Lower leg skin (tissue), 4 donors: ENCODE measurements around the gene LRRC25. TPM values are rescaled to one million over a fixed set of nuclear protein-coding genes. Genes with fewer than 3 reads are reported as not detected.
"Not testable (repeated sequence)": the region's sequence is repeated elsewhere in the genome, so short reads cannot be mapped to it uniquely, and the experiment has no call there.

Source experiments
- DNase-seq, 2 donors: peaks; one replicate each; pipeline ENCODE4 v3.0.0-alpha.2; 2019; ENCODE audit warnings: low spot score in 2 of 2
- H3K4me3 ChIP-seq: fragments of 200-600 bp; sonication (generic); 2 replicates; pipeline ENCODE4 v1.5.1; 2017; ENCODE audit warnings: mild to moderate bottlenecking, low read depth; ENCODE audit not compliant: poor library complexity, severe bottlenecking
- POLR2A ChIP-seq, 2 donors: fragments of 450-650 bp; IDR thresholded peaks; one replicate each; pipeline ENCODE4 v1.6.1; 2016 to 2017; ENCODE audit warnings: antibody characterized with exemption in 2 of 2, mild to moderate bottlenecking in 1 of 2, moderate library complexity in 1 of 2
- WGBS, 2 donors: methylation state at CpG; one replicate each; pipeline ENCODE4 v1.1.5; 2018; 5-methylcytosine and 5-hydroxymethylcytosine counted together
- intact Hi-C: fragments of 100-400 bp; cut with DNase I; formaldehyde crosslinking; loops from one replicate; pipeline ENCODE4 v1.15.0; 2023; ENCODE audit warnings: low total_unique reads
- total RNA-seq, 4 donors: library from RNA; depleted of rRNA; stranded (reverse); fragments of >200 nt; gene quantifications; one replicate each; pipeline ENCODE4 v1.1.0, GENCODE V29; 2016
- TF ChIP-seq, protein P1 (sequence below), 3 donors: fragments of 450-650 bp; IDR thresholded peaks; one replicate each; pipeline ENCODE4 v1.5.1; 2016; ENCODE audit warnings: antibody characterized with exemption in 3 of 3, mild to moderate bottlenecking in 3 of 3, moderate library complexity in 2 of 3

The LRRC25 gene
- total RNA-seq, 4 donors from 2014 or later = 1.2 to 3.4 (median 2.2) TPM; not detected in 1

DNA sequence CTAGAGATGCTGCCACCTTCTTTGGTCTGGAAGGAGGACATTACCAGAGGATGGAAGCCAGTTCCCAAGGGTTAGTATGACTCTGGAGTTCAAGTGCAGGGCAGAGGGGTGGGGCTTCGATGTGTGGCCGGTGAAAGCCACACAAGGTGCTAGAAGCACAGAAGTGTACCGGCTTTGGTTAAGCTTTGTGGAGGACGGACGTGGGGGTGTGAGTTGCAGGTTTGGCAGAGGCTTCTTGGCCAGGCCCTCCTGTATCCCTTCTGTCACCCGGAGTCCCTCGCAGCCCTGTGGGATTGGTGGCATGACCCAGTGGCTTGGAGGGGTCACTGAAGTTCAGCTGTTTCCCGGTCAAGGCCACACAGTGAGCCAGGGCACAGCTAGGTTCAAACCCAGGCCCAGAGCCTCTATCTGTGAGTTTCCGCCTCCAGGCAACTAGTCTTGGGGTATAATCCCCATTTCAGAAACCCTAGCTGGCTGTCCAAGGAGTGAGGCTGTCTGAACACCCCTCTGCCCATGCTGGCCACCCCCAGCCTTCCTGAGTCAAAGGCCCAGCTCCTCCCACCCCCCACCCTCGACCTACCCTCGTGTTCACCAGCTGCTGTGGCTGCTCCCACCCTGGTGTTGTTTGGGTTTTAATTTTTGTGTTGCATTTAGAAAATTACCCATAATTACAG, 17.2 kb upstream of the LRRC25 start:
- TF ChIP-seq, protein P1, sequence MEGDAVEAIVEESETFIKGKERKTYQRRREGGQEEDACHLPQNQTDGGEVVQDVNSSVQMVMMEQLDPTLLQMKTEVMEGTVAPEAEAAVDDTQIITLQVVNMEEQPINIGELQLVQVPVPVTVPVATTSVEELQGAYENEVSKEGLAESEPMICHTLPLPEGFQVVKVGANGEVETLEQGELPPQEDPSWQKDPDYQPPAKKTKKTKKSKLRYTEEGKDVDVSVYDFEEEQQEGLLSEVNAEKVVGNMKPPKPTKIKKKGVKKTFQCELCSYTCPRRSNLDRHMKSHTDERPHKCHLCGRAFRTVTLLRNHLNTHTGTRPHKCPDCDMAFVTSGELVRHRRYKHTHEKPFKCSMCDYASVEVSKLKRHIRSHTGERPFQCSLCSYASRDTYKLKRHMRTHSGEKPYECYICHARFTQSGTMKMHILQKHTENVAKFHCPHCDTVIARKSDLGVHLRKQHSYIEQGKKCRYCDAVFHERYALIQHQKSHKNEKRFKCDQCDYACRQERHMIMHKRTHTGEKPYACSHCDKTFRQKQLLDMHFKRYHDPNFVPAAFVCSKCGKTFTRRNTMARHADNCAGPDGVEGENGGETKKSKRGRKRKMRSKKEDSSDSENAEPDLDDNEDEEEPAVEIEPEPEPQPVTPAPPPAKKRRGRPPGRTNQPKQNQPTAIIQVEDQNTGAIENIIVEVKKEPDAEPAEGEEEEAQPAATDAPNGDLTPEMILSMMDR (IDR thresholded peaks at IDR 0.05) = no peak
- no peak for TF ChIP-seq POLR2A (IDR thresholded peaks at IDR 0.05)
- intact Hi-C loops = loop anchor here (2.0 to 5.0 kb wide), 2 partner anchors 36 to 62 kb away; no protein-coding TSS in a partner anchor
- 26 to 33% methylated on average over 11 of the region's 11 CpGs for WGBS, 2 donors
- peak in 1 of 2 donors; percentile 26 for DNase-seq
- H3K4me3 ChIP-seq = no peak overlapping the region

DNA sequence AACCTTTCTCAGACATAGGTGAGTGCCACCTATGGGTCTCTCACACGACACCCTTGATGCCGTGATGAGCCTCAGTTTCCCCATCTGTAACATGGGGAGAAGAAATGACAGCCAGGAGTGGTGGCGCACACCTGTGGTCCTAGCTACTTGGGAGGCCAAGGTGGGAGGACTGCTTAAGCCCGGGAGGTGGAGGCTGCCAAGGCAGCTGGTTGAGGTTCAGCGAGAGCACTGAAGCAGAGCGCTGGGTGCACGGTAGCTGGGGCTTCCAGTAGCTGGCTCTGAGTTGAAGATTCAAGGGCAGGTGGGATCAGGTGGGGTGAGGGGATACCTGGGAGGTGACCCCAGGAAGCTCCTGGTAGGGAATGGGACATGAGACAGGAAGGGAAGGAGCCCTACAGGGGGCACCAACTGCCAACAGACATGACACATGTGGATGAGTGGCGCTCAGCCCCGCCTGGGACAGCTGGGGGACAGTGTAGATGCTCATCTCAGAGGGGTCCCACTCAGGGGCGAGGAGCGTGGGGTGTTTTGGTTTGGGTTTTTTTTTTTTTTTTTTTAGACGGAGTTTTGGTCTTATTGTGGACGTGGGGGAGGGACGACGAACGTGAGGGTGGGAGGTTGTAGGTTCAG, 15.3 kb upstream of the LRRC25 start:
- WGBS, 2 donors = 77 to 83% methylated on average over 16 of the region's 16 CpGs
- H3K4me3 ChIP-seq = no peak overlapping the region
- intact Hi-C loops = loop anchor here (5.0 kb wide), 1 partner anchor 60 kb away; no protein-coding TSS in a partner anchor
- DNase-seq = peak in 1 of 2 donors; percentile 15
- TF ChIP-seq, protein P1 (IDR thresholded peaks at IDR 0.05) = no peak
- no peak for TF ChIP-seq POLR2A (IDR thresholded peaks at IDR 0.05)

DNA sequence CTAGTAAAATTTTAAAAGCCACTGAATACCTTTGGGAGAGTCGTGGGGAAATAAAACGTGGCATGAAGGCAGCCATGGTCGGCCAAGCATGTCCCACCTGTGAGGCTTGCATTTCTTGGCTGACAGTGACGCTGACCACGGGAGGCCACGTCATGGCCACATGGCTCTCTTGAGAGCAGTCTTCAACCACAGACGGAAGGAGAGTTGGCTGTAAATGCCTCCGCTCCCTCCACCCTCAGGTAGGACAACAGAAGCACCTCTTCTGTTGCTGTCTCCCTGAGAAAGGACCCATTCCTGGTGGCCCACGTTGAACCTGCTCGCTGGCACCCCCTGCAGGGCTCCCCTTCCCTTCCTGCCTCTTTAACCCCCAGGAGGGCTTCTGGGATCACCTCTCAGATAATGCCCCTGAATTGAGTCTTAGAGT, 10.6 kb upstream of the LRRC25 start:
- intact Hi-C loops = no loop called here
- H3K4me3 ChIP-seq = no peak overlapping the region
- DNase-seq = peak in 1 of 2 donors; percentile 19
- 45 to 58% methylated on average over 10 of the region's 10 CpGs for WGBS, 2 donors
- TF ChIP-seq POLR2A (IDR thresholded peaks at IDR 0.05) = no peak
- TF ChIP-seq, protein P1 (IDR thresholded peaks at IDR 0.05) = no peak

DNA sequence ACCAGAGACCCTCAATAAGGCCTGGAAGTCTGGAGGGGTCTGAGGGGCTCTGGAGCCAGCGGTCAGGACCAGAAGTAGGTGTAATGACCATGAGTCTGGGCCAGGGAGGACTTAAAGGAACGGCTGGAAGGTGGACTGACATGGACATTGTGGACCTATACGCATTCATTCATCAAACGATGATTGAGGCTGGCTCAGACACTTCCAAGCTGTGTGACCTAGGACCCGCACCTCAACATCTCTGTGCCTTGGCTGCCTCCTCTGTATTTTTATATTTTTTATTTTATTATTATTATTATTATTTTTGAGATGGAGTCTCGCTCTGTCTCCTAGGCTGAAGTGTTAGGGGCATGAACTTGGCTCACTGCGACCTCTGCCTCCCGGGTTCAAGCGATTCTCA, 9.3 kb upstream of the LRRC25 start:
- intact Hi-C loops = no loop called here
- 92 to 93% methylated on average over 9 of the region's 9 CpGs for WGBS, 2 donors
- no peak for DNase-seq

DNA sequence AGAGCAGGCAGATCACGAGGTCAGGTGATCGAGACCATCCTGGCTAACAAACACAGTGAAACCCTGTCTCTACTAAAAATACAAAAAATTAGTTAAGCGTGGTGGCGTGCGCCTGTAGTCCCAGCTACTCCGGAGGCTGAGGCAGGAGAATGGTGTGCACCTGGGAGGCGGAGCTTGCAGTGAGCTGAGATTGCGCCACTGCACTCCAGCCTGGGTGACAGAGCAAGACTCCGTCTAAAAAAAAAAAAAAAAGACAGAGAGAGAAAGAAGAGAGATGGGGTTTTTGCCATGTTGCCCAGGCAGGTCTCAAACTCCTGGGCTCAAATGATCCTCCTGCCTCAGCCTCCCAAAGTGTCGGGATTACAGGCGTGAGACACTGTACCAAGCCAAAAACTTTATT, 8.3 kb upstream of the LRRC25 start:
- DNase-seq, intact Hi-C loops, H3K4me3 ChIP-seq: not testable (repeated sequence)
- 84 to 90% methylated on average over 11 of the region's 11 CpGs for WGBS, 2 donors

More for the DNA sequence above, 9.3 kb upstream of the LRRC25 start:
- TF ChIP-seq, protein P1 (IDR thresholded peaks at IDR 0.05) = no peak
- TF ChIP-seq POLR2A (IDR thresholded peaks at IDR 0.05) = no peak
- no peak overlapping the region for H3K4me3 ChIP-seq

DNA sequence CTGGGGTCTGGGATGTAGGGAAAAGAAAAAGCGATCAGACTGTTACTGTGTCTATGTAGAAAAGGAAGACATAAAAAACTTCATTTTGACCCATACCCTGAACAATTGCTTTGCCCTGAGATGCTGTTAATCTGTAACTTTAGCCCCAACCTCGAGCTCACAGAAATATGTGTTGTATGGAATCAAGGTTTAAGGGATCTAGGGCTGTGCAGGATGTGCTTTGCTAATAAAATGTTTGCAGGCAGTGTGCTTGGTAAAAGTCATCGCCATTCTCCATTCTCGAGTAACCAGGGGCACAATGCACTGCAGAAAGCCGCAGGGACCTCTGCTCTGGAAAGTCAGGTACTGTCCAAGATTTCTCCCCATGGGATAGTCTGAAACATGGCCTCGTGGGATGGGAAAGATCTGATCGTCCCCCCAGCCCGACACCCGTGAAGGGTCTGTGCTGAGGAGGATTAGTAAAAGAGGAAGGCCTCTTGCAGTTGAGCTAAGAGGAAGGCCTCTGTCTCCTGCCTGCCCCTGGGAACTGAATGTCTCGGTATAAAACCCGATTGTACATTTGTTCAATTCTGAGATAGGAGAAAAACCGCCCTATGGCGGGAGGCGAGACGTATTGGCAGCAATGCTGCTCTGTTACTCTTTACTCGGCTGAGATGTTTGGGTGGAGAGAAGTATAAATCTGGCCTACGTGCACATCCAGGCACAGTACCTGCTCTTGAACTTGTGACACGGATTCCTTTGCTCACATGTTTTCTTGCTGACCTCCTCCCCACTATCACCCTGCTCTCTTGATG, 5.2 kb upstream of the LRRC25 start:
- WGBS, 2 donors = 72 to 78% methylated on average over 18 of the region's 18 CpGs

More for the DNA sequence above, 5.2 kb upstream of the LRRC25 start:
- intact Hi-C loops, DNase-seq, H3K4me3 ChIP-seq: not testable (repeated sequence)
